Activated CD8-positive, alpha-beta memory T cell treated with anti-CD3 and anti-CD28 coated beads, Interleukin-2, amount 50 U/mL, for 1 hour (primary cell): ENCODE measurements around the gene TAL1.
"Not testable (repeated sequence)": the region's sequence is repeated elsewhere in the genome, so short reads cannot be mapped to it uniquely, and the experiment has no call there.

Experiments used
- DNase-seq: peaks from one replicate; pipeline ENCODE4 v3.0.0-alpha.2; 2020; ENCODE audit errors: extremely low read depth

Gene TAL1

DNA sequence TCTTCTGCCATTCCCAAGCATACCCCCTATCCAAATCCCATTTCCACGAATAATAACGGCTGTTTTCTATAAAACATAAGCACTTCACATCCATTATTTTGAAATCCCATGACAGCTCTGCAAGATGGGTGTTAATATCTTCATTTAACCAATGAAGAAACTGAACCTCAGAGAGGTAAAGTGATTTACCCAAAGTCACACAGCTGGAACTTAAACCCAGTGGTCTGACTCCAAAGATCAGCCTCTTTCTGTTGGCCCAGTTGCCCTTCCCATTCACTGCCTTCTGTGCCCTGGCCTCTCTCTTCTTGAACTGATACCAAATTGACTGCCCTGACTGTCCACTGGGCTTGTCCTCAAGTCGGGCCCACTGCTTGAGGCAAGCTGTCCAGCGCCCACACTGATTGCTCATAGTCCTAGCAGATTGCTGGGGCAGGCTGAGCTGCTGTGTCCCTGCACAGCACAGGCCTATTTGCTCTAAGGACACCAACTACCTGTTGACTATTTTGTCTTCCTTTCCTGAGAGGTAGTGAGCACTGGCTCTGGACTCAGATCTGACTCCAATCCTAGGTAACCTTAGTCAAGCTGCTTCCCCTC, 19.3 kb downstream of the TAL1 start:
- no peak for DNase-seq

DNA sequence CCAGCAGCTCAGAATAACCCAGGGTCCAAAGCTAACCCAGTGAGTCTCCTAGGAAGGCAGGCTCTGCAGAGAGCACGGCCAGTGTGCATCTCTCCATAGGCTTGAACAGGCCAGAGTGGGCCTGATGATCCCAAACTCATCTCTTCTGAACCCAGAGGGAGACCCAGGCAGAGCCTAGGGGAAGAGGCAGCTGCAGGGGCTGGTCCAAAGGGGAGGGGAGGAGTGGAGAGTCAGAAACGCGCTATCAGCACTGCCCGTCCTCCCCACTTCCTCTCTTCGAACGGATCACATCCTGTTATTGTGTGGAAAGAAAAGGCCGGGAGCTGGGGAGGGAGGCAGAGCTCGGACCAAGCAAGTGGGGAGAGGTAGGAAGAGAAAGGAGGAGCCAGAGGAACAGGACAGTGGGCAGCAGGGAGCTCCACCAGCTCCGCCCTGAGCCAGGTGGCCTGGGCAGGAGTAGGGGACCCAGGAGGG, 20.2 kb downstream of the TAL1 start:
- no peak for DNase-seq

DNA sequence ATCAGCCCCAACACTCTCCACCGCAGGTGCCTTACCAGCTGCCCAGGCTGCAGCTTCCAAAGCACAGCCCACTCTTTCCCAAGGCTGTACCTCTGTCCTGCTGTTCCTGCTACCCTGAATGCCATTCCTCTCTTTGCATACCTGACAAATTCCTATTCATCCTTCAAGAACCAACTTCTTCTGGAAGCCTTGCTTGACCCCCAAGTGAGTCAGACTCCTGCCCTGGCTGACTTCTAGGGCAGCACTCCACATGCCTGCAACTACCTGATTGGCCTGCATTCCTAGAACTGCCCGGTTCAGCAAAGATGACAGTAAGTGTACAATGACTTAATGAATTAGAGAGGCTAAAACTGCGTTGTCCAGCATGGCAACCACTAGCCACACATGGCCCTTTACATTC, 21.4 kb downstream of the TAL1 start:
- DNase-seq: no peak

DNA sequence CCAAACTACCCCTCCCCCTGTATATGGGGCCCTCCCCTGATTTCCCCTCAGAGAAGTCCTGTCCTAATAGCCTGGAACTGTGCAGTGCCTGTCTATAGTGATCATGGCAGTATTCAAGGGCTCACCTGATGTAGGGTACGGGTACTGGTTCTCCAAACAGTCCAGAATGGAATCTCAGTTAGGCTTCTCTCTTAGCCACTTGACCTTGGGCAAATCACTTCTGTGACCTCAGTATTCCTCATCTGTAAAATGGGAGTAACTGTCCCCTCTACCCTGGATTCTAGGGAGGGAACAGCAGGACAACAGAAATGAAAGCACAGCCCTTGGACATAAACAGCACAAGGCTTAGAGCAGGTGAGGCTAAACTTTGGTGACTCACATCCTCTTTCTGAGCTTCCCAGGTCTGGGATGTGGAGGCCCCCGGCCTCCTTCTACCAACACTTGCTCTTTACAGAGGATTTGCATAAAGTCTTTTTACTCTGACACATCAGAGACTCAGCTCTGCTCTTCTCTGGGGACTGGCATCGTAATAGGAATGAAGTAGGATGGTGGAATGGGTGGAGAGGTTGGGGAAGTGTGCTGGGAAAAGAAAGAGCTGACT, 22.2 kb downstream of the TAL1 start:
- no peak for DNase-seq

- no peak for DNase-seq
These were observed 22.9 kb downstream of the TAL1 start for GRCh38 chr1:47209091-47209490.

- no peak for DNase-seq
These were observed 23.6 kb downstream of the TAL1 start for GRCh38 chr1:47208374-47208850.

DNA sequence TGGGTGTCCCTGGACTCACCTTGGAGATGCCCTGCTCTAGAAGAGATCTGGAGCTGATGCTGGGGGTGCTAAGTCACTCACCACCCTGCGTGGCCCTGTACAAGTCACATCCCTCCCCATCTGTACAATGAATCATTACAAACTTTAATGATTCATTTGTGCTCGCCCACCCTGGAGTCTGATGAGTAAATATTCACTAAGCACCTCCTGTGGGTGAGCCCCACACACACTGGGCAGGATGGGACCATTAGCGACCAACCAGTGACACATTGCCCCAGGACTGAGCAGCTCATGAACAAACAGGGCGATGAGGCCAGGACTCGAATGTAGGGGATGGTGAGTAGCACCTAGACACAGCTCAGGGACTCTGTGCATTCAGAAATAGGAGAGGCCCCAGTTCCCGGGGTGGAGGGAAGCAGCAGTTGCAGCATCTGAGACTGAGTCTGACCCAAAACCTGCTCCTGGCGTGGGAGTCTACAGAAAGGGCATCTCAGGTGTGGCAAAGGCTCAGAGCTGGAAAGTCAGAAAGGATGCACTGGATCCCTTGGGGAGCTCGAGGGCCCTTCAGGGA, 24.1 kb downstream of the TAL1 start:
- DNase-seq: no peak

- no peak for DNase-seq
These were observed 26.1 kb downstream of the TAL1 start for GRCh38 chr1:47205918-47206317.

- not testable (repeated sequence) for DNase-seq
These were observed 28.5 kb downstream of the TAL1 start for GRCh38 chr1:47203504-47203903.

GRCh38 chr1:47201179-47201578, 30.8 kb downstream of the TAL1 start:
- no peak for DNase-seq

- DNase-seq: no peak
These were observed 33.8 kb downstream of the TAL1 start for GRCh38 chr1:47198214-47198613.

GRCh38 chr1:47196622-47197021, 35.4 kb downstream of the TAL1 start:
- DNase-seq: no peak

GRCh38 chr1:47195981-47196380, 36.0 kb downstream of the TAL1 start:
- DNase-seq: not testable (repeated sequence)

- DNase-seq: no peak
These were observed 37.7 kb downstream of the TAL1 start for GRCh38 chr1:47194311-47194710.

DNA sequence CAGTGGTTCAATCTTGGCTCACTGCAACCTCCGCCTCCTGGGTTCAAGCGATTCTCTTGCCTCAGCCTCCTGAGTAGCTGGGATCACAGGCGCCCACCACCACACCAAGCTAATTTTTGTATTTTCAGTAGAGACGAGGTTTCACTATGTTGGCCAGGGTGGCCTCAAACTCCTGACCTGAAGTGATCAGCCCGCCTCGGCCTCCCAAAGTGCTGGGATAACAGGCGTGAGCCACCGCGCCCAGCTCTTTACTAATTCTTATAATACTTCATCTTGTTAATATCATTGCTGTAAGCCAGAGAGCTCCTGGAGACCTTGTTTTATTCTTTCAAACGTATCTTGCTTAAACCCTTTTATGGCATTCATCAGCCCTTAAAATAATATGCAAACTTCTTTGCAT, 38.5 kb downstream of the TAL1 start:
- not testable (repeated sequence) for DNase-seq

- DNase-seq: peak; percentile 9
These were observed 39.3 kb downstream of the TAL1 start for GRCh38 chr1:47192458-47193384.

GRCh38 chr1:47191940-47192457, 40.0 kb downstream of the TAL1 start:
- no peak for DNase-seq

- no peak for DNase-seq
These were observed 41.2 kb downstream of the TAL1 start for GRCh38 chr1:47190857-47191256.

- DNase-seq: no peak
These were observed 41.5 kb downstream of the TAL1 start for GRCh38 chr1:47190509-47190855.

DNA sequence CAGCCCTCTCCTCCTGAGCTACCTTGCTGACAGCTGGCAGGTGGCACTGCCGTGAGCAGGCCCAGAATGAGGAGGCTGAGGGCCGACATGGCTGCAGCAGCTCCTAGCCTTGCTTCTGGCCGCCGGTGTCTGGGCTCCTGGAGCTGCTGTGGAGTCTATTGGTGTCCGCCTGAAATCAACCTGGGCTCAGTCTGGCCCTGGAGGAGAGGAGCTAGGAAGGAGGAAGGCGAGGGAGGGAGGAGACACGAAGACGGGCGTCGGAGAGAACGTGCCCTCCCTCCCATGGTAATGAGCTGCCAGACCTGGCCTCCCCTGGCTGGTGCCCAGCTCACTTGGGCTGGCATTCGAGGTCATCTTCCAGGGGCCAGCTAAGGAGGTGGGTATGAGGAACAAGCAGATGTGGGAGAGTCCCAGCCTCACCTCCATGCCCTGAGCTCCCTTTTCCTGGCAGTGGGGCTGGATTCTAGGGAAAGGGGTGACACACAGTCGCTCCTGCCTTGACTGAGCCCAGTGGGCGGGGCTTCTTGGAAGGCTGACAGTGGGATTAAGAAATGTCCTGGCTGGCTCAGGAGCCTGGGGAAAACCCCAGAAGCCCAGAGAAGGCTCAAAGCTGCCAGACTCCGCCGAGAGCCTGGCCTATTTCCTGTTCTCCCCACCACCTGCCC, 42.0 kb downstream of the TAL1 start, which contains the start of gene PDZK1IP1:
TSS of gene PDZK1IP1 (minus strand) at position 193 of the 665 bp plus-strand sequence. CDS start at position 89, 104 bp downstream.
- no peak for DNase-seq
